GM19023 (cell line): ENCODE results near the gene DMXL1.
"Not testable (repeated sequence)": the region's sequence is repeated elsewhere in the genome, so short reads cannot be mapped to it uniquely, and the experiment has no call there.

Experiments used
- ATAC-seq: cut with Tn5 transposase; IDR thresholded peaks from one replicate; pipeline ENCODE4 v1.9.1; 2021; ENCODE audit warnings: mild to moderate bottlenecking, moderate library complexity; ENCODE audit not compliant: unreplicated experiment

Gene DMXL1

GRCh38 chr5:119067450-119067849 is 3.4 kb upstream of the DMXL1 start:
- ATAC-seq, result no peak

- peak; percentile 57 for ATAC-seq
Measured at GRCh38 chr5:119070578-119070827, 384 bp upstream of the DMXL1 start.

GRCh38 chr5:119071561-119071995 is 691 bp downstream of the DMXL1 start:
- peak; percentile 10 for ATAC-seq

- no peak for ATAC-seq
Measured at GRCh38 chr5:119072496-119072895, 1.6 kb downstream of the DMXL1 start.

- ATAC-seq, result not testable (repeated sequence)
Measured at GRCh38 chr5:119073746-119074337, 3.0 kb downstream of the DMXL1 start.

GRCh38 chr5:119074419-119074818 is 3.5 kb downstream of the DMXL1 start:
- ATAC-seq, result no peak

- ATAC-seq, result not testable (repeated sequence)
Measured at GRCh38 chr5:119075269-119075668, 4.4 kb downstream of the DMXL1 start.

- no peak for ATAC-seq
Measured at GRCh38 chr5:119076080-119076479, 5.2 kb downstream of the DMXL1 start.

- ATAC-seq, result no peak
Measured at GRCh38 chr5:119077444-119077843, 6.6 kb downstream of the DMXL1 start.

GRCh38 chr5:119078071-119078846 is 7.4 kb downstream of the DMXL1 start:
- no peak for ATAC-seq

- ATAC-seq, result no peak
Measured at GRCh38 chr5:119078861-119079260, 8.0 kb downstream of the DMXL1 start.

GRCh38 chr5:119079318-119079921 is 8.5 kb downstream of the DMXL1 start:
- ATAC-seq, result no peak

GRCh38 chr5:119080936-119081335 is 10.0 kb downstream of the DMXL1 start:
- ATAC-seq, result no peak

- no peak for ATAC-seq
Measured at GRCh38 chr5:119082691-119083090, 11.8 kb downstream of the DMXL1 start.

- no peak for ATAC-seq
Measured at GRCh38 chr5:119083679-119084078, 12.8 kb downstream of the DMXL1 start.

GRCh38 chr5:119088438-119088837 is 17.6 kb downstream of the DMXL1 start:
- ATAC-seq, result no peak

- no peak for ATAC-seq
Measured at GRCh38 chr5:119095611-119096010, 24.7 kb downstream of the DMXL1 start.

GRCh38 chr5:119105971-119106370 is 35.1 kb downstream of the DMXL1 start:
- no peak for ATAC-seq

- no peak for ATAC-seq
Measured at GRCh38 chr5:119112151-119112550, 41.3 kb downstream of the DMXL1 start.

GRCh38 chr5:119117237-119117636 is 46.4 kb downstream of the DMXL1 start:
- no peak for ATAC-seq

- no peak for ATAC-seq
Measured at GRCh38 chr5:119118000-119118399, 47.1 kb downstream of the DMXL1 start.

- ATAC-seq, result no peak
Measured at GRCh38 chr5:119120893-119121292, 50.0 kb downstream of the DMXL1 start.
